Choroid plexus epithelial cell (primary cell): ENCODE results near the gene NCAM2.

ENCODE experiments used
- DNase-seq: peaks from one replicate; pipeline ENCODE4 v3.0.0-alpha.2; 2010; ENCODE audit warnings: low read depth
- H3K4me3 ChIP-seq: 2 replicates; pipeline ENCODE4 v1.5.1; 2011; ENCODE audit warnings: low read depth, mild to moderate bottlenecking, control low read depth, low read length, moderate library complexity
- CTCF ChIP-seq: conservative IDR thresholded peaks from 2 replicates; pipeline ENCODE4 v1.5.1; 2011; ENCODE audit warnings: low read depth, mild to moderate bottlenecking, control low read depth, inconsistent platforms, low read length, moderate library complexity

NCAM2 gene

GRCh38 chr21:21233051-21233450 lies 234.8 kb downstream of the NCAM2 start:
- no peak overlapping the region for H3K4me3 ChIP-seq
- peak; percentile 12 for DNase-seq
- TF ChIP-seq CTCF, result no peak

GRCh38 chr21:21236996-21237395 lies 238.8 kb downstream of the NCAM2 start:
- DNase-seq, result no peak
- no peak overlapping the region for H3K4me3 ChIP-seq
- TF ChIP-seq CTCF, result no peak

GRCh38 chr21:21238629-21239400 lies 240.6 kb downstream of the NCAM2 start:
- H3K4me3 ChIP-seq, result no peak overlapping the region
- TF ChIP-seq CTCF, result no peak
- DNase-seq, result no peak

- no peak overlapping the region for H3K4me3 ChIP-seq
- TF ChIP-seq CTCF, result no peak
- no peak for DNase-seq
Observed at GRCh38 chr21:21241391-21241790, 243.2 kb downstream of the NCAM2 start.

GRCh38 chr21:21246007-21246406 lies 247.8 kb downstream of the NCAM2 start:
- no peak for TF ChIP-seq CTCF
- DNase-seq, result no peak
- H3K4me3 ChIP-seq, result no peak overlapping the region

- no peak overlapping the region for H3K4me3 ChIP-seq
- DNase-seq, result peak; percentile 25
- TF ChIP-seq CTCF, result no peak
Observed at GRCh38 chr21:21247424-21247823, 249.2 kb downstream of the NCAM2 start.

- H3K4me3 ChIP-seq, result no peak overlapping the region
- DNase-seq, result no peak
- no peak for TF ChIP-seq CTCF
Observed at GRCh38 chr21:21262048-21262447, 263.8 kb downstream of the NCAM2 start.
